Ramos (cell line): ENCODE measurements around the gene NEO1.
"Not testable (repeated sequence)": the region's sequence is repeated elsewhere in the genome, so short reads cannot be mapped to it uniquely, and the experiment has no call there.

Experiments
- in situ Hi-C: fragments of 300-500 bp; cut with MboI; formaldehyde crosslinking; loops from one replicate; pipeline ENCODE4 v1.14.3; 2022; ENCODE audit warnings: low sequenced_read_pairs; ENCODE audit not compliant: unreplicated experiment

NEO1 gene

GRCh38 chr15:73139041-73139743, 86.9 kb downstream of the NEO1 start:
- in situ Hi-C loops: no loop called here

DNA sequence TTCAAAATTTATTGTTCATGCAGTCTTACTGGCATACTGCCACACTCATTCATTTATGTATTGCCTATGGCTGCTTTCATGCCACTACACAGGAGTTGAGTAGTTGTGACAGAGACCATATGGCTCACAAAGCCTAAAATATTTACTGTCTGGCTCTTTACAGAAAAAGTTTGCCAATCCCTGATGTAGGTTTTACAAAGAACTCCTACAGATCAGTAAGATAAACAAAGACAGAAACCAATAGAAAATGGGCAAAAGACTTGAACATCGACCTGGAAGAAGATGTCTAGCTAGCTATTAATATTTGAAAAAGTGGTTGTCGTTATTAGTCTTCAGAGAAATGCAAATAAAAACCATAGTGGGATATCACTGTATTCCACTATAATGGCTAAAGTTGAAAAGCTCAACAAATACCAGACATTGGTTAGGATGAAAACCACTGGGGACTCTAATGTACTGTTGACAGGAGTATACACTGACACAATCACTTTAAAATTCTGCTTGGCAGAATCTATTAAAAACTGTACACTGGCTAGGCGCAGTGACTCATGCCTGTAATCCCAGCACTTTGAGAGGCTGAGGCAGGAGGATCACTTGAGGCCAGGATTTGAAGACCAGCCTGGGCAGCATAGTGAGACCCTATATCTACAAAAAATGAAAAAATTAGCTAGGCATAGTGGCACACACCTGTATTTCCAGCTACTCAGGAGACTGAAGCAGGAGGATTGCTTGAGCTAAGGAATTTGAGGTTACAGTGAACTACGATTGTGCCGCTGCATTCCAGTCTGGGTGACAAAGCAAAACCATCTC, 87.7 kb downstream of the NEO1 start:
- in situ Hi-C loops: no loop called here

DNA sequence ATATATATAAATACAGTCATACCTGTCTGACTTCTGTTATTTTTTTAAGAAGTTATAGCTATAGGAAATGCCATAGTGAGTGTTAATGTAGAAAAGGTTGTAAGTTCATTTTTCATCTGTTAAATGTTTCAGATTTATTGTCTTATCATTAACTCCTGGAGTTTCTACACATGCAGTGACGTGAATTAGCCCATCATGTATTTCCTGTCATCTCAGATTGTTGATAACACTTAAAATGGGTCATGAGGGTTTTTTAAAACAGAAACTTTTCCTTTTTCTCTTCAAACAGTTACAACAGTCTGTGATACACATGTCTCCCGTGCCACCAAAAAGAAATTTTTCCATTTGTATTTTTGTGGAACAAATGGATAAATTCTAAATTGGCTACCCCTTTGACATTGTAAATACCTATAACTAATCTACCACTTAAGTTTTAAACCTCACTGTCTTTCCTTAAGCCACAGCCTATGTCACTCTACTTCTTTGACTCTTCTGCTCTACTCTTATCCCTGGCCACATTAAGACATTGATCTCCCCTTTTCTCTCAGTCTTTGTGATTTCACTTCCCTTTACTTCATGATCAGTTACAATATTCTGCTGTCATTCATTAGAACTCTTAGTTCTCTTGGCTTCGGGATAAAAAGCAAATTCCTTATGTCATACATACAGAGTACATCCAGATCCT, 89.1 kb downstream of the NEO1 start:
- in situ Hi-C loops: no loop called here

- in situ Hi-C loops: no loop called here
These were observed 90.8 kb downstream of the NEO1 start for GRCh38 chr15:73142802-73143762.

- in situ Hi-C loops: no loop called here
These were observed 91.5 kb downstream of the NEO1 start for GRCh38 chr15:73143763-73144155.

- in situ Hi-C loops: no loop called here
These were observed 94.2 kb downstream of the NEO1 start for GRCh38 chr15:73146419-73146818.

- in situ Hi-C loops: no loop called here
These were observed 98.6 kb downstream of the NEO1 start for GRCh38 chr15:73150831-73151230.

DNA sequence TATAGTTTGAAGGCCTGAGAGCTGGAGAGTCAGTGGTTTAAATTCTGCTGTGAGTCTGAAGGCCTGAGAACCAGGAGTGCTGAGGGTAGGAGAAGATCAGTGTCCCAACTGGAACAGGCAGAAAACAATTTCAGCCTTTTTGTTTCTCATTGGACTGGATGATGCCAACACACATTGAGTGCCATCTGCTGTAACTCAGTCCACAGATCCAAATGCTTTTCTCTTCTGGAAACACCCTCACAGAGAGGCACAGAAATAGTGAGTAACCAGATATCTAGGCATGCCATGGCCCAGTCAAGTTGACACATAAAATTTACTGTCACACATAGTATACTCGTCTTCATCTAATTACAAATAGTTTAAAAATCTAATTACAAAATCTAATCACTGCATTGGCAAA, 100.8 kb downstream of the NEO1 start:
- in situ Hi-C loops: no loop called here

- in situ Hi-C loops: no loop called here
These were observed 101.2 kb downstream of the NEO1 start for GRCh38 chr15:73153447-73153846.

GRCh38 chr15:73156431-73157191, 104.3 kb downstream of the NEO1 start:
- in situ Hi-C loops: no loop called here

DNA sequence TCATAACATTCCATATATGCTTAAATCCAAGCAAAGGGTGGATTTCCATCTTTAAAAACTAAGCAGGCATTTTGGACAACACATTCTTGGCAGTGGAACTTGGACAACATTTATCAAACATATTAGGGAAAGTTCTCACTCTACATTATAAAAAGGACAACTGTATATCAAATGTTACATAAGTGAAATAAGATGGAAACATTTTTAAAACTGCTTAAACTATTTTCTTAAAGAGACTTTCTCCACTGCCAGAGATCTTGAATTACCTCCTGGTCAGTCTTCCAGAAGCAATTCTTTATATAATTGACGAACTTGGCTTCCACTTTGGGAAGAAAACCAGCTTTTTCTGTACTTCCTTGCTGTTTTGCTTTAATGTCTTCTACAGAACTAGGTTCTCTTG, 109.3 kb downstream of the NEO1 start:
- in situ Hi-C loops: no loop called here

DNA sequence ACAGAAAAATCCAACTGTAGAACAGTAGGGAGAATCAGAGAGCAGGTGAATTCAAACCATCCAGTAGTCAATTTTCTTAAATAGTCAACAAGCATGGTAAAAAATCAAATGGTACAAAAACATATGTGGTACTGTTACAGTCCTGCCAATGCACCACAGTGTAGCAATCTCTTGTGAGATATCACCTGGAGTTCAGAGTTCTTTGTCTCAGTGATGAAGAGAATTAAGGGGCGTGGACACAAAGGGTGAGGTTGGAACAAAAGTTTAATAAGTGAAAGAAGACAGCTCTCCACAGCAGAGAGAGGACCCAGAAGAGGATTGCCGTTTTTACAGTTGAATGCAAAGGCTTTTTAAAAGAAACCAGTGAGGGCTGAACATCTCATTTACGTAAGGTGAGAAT, 113.2 kb downstream of the NEO1 start:
- in situ Hi-C loops: no loop called here

DNA sequence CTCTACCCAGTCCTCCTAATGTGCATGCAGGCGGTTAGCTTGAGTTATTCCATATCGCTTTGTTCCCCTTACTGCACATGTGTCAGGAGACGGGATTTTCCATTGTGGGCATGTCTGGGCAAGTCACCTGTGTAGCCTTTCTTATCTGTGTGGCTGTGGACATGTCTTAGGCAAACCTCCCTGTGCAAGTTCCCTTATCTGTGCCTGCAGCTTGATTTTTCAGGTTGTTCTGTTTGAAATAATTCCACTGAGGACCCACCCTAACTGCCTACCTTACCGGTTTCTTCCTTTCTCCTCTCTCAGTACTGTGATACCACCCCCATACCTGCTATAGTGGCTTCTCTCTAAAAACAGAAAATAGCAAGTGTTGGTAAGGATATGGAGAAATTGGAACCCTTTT, 113.6 kb downstream of the NEO1 start:
- in situ Hi-C loops: no loop called here

- in situ Hi-C loops: not testable (repeated sequence)
These were observed 114.4 kb downstream of the NEO1 start for GRCh38 chr15:73166711-73167110.

DNA sequence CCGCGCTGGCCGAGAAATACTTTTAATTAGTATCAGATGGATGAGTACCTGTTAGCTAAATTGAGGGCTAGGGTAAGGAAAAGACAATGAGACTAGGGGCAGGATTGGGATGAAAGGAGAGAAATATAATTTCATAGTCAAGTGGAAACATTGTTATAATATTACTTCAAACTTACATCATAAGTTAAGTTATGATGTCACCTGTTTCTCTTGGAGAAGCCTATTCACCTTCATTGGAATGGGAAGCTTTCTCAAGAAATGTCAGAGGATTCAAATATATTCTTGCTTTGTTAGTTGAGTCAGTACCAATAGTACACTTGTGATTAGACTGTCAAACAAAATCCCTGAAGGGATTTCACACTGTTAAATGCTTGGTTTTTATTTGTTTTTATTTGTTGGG, 116.2 kb downstream of the NEO1 start:
- in situ Hi-C loops: no loop called here

DNA sequence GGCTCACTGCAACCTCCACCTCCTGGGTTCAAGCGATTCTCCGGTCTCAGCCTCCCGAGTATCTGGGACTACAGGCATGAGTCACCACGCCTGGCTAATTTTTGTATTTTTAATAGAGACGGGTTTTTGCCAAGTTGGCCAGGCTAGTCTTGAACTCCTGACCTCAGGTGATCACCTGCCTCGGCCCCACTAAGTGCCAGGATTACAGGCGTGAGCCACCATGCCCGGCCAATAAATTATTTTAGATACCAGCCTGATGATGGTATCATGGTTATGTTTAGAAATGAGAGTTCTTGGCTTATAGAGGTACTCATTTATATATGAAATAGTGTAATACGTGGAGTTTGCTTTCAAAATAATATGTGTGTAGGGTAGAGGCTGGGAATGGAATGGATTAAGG, 119.4 kb downstream of the NEO1 start:
- in situ Hi-C loops: no loop called here

- in situ Hi-C loops: no loop called here
These were observed 120.2 kb downstream of the NEO1 start for GRCh38 chr15:73172508-73172907.

DNA sequence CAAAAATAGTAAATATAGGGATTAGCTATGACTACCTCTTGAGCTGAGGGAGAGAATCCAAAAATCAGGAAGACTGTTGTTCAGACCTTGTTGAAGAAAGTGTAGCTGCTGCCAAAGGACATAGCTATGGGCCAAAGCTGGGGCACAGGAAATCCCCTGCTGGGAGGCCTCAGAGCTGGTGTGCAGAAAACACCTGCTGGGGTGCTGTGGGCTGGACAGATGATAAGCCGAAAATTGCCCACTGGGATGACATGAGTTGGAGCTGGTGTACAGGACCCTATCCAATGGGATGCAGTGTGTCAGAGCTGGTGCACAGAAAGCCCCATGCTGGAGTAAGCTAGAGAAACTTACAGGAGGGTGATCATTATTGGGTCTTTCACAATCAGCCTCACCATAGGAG, 121.9 kb downstream of the NEO1 start:
- in situ Hi-C loops: no loop called here

- in situ Hi-C loops: no loop called here
These were observed 123.1 kb downstream of the NEO1 start for GRCh38 chr15:73175382-73175781.
